ENCODE measurements around the gene SLC15A3.

Gene SLC15A3

DNA sequence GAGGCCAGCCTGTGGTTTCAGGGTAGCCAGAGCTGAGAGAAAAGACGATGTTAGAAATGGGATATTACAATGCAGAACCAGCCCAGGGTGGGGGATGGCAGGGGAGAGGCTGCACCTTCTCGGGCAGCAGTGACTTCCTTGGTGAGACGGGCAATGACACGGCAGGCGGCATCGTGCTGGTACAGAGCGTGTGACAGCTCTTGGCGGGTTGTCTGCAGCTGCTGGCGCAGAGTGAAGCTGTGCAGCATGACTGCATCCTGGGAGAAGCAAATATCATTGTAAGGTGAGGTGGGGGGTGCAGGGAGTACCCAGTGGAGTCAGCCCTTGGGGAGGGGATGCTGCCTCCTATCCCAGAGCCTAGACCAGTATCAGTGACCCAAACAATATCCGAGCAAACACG, 49.4 kb downstream of the SLC15A3 start:
- Histone ChIP-seq H3K27ac (ENCODE audit: low read depth, low read length) (no peak overlapping the region), H3K4me3 (ENCODE audit: low read depth in 1 of 5, low read length in 5 of 5) (no peak overlapping the region), H3K9ac (ENCODE audit: low read length in 5 of 5) (no peak overlapping the region), H3K4me1 (ENCODE audit: control insufficient read depth in 5 of 5, insufficient read depth in 5 of 5, low read length in 5 of 5) (peaks cover 16 to 27% (median 24%) of the 10 kb centered on the region in 5 donors), H3K27me3 (ENCODE audit: control insufficient read depth in 5 of 5, insufficient read depth in 4 of 5, low read length in 5 of 5) (peaks cover 0 to 4% (median 0%) of the 10 kb centered on the region in 5 donors), H3K36me3 (ENCODE audit: control insufficient read depth in 5 of 5, insufficient read depth in 5 of 5, low read length in 5 of 5) (peaks cover 15 to 58% (median 54%) of the 10 kb centered on the region in 5 donors), H3K9me3 (ENCODE audit: control insufficient read depth in 5 of 5, low read length in 5 of 5) (no peaks in the 10 kb centered on the region)

DNA sequence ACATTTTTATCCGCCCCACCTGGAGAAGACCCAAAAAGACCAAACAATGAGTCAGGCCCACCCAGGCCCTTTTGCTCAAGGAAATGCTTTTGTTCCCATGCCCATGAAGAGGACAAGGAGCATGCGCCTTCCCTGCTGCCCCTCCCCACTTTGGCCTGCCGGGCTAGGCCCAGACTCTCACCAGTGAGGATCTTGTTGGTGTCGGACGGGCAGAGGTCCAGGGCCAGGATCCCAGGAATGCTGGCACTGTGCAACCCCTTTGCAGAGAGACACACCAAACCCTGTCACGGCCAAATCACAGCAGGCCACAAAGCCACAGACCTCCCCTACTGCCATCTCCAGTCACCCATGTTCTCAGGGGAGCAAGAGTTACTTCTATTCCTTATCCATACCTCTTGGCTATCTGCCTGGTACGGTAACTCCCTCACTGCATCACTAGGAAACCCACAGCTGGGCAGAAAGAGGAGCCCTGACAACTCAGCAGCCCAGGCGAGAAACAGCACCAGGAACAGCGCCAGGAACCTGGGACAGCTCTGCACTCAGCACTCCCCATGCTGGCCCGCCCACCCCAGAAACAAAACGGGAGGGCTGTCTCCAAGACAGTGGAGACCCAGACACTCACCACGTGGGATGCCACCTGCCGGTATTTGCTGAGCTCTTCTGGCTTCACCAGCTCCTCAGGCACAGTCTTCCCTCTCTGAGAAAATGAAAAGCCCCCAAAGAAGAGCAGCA, 51.1 kb downstream of the SLC15A3 start:
- H3K27me3 ChIP-seq (ENCODE audit: control insufficient read depth in 5 of 5, insufficient read depth in 4 of 5, low read length in 5 of 5) = no peaks in the 10 kb centered on the region
- no peaks in the 10 kb centered on the region for H3K9me3 ChIP-seq (ENCODE audit: control insufficient read depth in 5 of 5, low read length in 5 of 5)
- no peak overlapping the region for H3K4me3 ChIP-seq (ENCODE audit: low read depth in 1 of 5, low read length in 5 of 5)
- H3K4me1 ChIP-seq (ENCODE audit: control insufficient read depth in 5 of 5, insufficient read depth in 5 of 5, low read length in 5 of 5) = peaks cover 12 to 17% (median 16%) of the 10 kb centered on the region in 5 donors
- H3K27ac ChIP-seq (ENCODE audit: low read depth, low read length) = no peak overlapping the region
- H3K36me3 ChIP-seq (ENCODE audit: control insufficient read depth in 5 of 5, insufficient read depth in 5 of 5, low read length in 5 of 5) = peaks cover 26 to 76% (median 70%) of the 10 kb centered on the region in 5 donors
- H3K9ac ChIP-seq (ENCODE audit: low read length in 5 of 5) = no peak overlapping the region

DNA sequence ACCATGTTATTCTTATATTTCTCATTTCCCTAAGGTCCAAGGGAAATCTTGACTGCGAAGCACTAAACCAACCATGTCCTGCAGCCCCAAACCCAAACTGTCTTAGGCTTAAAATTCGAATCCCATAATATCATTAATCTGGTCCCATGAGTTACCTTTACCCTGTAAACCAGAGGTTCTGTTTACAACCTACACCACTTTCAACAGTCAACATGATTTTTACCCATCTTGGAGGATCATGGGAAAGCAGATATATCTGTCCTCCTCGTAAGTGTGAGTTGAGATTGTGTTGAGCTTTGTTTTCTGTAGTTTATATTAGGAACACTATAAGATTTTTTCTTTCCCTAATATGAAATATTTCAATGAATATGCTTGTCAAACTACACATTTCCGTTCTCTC, 52.0 kb downstream of the SLC15A3 start:
- Histone ChIP-seq H3K9ac (ENCODE audit: low read length in 5 of 5) (no peak overlapping the region), H3K27me3 (ENCODE audit: control insufficient read depth in 5 of 5, insufficient read depth in 4 of 5, low read length in 5 of 5) (no peaks in the 10 kb centered on the region), H3K27ac (ENCODE audit: low read depth, low read length) (no peak overlapping the region), H3K4me3 (ENCODE audit: low read depth in 1 of 5, low read length in 5 of 5) (no peak overlapping the region), H3K9me3 (ENCODE audit: control insufficient read depth in 5 of 5, low read length in 5 of 5) (no peaks in the 10 kb centered on the region), H3K36me3 (ENCODE audit: control insufficient read depth in 5 of 5, insufficient read depth in 5 of 5, low read length in 5 of 5) (peaks cover 29 to 84% (median 77%) of the 10 kb centered on the region in 5 donors), H3K4me1 (ENCODE audit: control insufficient read depth in 5 of 5, insufficient read depth in 5 of 5, low read length in 5 of 5) (peaks cover 4 to 15% (median 12%) of the 10 kb centered on the region in 5 donors)

DNA sequence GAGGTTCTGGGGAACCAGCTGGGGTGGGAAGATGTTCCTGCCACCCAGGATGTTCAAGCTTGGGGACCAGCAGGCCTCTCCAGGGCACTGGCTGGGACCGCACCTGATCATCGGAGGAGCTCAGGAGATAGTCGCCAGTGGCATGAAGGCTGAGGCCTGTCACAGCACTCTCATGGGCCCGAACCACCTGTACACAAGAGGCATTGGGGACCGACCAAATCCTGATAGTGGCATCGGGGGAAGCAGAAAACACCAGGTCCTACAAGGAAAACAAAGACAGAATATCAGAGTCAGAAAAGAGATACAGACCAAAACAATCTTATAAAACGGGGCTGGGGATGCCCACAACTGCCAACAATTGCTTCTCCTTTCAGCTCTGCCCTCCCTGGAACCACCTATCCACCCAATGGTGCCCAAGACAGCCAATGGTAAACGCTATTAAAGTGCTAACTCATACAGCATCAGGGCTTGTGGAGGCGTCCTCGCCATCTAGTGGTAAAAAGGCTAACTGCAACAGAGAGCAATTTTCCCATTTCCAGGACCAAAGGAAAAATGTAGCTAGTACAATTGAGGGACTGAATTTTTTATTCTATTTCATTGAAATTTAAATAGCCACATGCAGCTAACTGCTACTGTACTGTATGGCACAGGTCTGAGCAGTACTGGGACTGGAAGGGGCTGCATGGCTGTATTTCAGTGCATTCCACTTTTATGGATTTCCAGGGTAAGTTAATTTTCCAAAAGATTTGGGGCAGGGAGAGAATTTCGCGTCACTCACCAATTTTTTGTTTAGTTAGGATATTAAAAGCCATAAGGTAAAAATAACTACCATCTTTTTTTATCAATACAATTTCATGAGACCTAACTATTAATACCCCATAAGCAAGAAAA, 52.7 kb downstream of the SLC15A3 start:
- Histone ChIP-seq H3K36me3 (ENCODE audit: control insufficient read depth in 5 of 5, insufficient read depth in 5 of 5, low read length in 5 of 5) (peaks cover 36 to 91% (median 84%) of the 10 kb centered on the region in 5 donors), H3K27ac (ENCODE audit: low read depth, low read length) (no peak overlapping the region), H3K4me1 (ENCODE audit: control insufficient read depth in 5 of 5, insufficient read depth in 5 of 5, low read length in 5 of 5) (peaks cover 0 to 9% (median 6%) of the 10 kb centered on the region in 5 donors), H3K4me3 (ENCODE audit: low read depth in 1 of 5, low read length in 5 of 5) (no peak overlapping the region), H3K9ac (ENCODE audit: low read length in 5 of 5) (no peak overlapping the region), H3K27me3 (ENCODE audit: control insufficient read depth in 5 of 5, insufficient read depth in 4 of 5, low read length in 5 of 5) (no peaks in the 10 kb centered on the region), H3K9me3 (ENCODE audit: control insufficient read depth in 5 of 5, low read length in 5 of 5) (no peaks in the 10 kb centered on the region)

DNA sequence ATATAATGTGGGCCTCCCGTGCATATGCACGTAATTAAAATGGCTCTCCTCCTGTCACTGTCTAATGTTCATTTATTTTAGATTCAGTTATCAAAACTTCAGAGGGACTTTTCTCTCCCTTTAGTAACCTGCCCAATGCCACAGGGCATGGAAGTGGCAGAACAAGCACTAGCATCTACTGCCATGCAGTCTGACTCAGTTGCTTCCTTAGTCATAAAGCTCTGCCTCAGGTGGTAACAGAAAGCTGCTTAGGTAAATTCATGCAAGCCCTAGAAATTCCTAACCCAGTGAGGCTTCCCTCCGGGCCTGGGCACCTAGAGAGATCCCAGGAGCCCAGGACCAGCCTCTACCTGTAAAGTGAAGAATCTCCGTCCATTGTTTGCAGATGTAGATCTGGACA, 54.5 kb downstream of the SLC15A3 start:
- peaks cover 39 to 93% (median 81%) of the 10 kb centered on the region in 5 donors for H3K36me3 ChIP-seq (ENCODE audit: control insufficient read depth in 5 of 5, insufficient read depth in 5 of 5, low read length in 5 of 5)
- peaks cover 0 to 9% (median 6%) of the 10 kb centered on the region in 5 donors for H3K4me1 ChIP-seq (ENCODE audit: control insufficient read depth in 5 of 5, insufficient read depth in 5 of 5, low read length in 5 of 5)

DNA sequence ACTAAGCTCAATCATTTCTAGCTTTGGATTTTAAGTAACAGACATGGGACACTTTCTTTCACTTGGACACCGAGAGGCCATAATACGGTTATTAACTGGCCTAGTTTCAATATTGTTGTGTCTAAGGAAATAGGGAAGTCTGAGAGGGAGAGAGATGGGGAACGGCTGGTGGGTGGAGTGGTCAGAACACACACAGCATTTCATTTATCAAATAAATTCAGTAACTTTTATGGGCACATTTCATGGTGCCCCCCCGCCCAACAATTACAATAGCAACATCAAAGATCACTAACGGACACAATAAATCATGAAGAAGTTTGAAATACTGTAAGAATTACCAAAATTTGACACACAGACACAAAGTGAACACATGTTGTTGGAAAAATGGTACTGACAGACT, 56.3 kb downstream of the SLC15A3 start:
- peaks cover 31 to 83% (median 72%) of the 10 kb centered on the region in 5 donors for H3K36me3 ChIP-seq (ENCODE audit: control insufficient read depth in 5 of 5, insufficient read depth in 5 of 5, low read length in 5 of 5)
- no peak overlapping the region for H3K4me3 ChIP-seq (ENCODE audit: low read depth in 1 of 5, low read length in 5 of 5)
- H3K9ac ChIP-seq (ENCODE audit: low read length in 5 of 5) = peak overlapping the region in 2 of 5 donors; percentile 33 to 34
- H3K4me1 ChIP-seq (ENCODE audit: control insufficient read depth in 5 of 5, insufficient read depth in 5 of 5, low read length in 5 of 5) = peaks cover 0 to 9% (median 7%) of the 10 kb centered on the region in 5 donors
- no peaks in the 10 kb centered on the region for H3K27me3 ChIP-seq (ENCODE audit: control insufficient read depth in 5 of 5, insufficient read depth in 4 of 5, low read length in 5 of 5)
- no peak overlapping the region for H3K27ac ChIP-seq (ENCODE audit: low read depth, low read length)
- no peaks in the 10 kb centered on the region for H3K9me3 ChIP-seq (ENCODE audit: control insufficient read depth in 5 of 5, low read length in 5 of 5)

More for the DNA sequence above, 54.5 kb downstream of the SLC15A3 start:
- Histone ChIP-seq H3K27me3 (ENCODE audit: control insufficient read depth in 5 of 5, insufficient read depth in 4 of 5, low read length in 5 of 5) (no peaks in the 10 kb centered on the region), H3K9me3 (ENCODE audit: control insufficient read depth in 5 of 5, low read length in 5 of 5) (no peaks in the 10 kb centered on the region), H3K27ac (ENCODE audit: low read depth, low read length) (no peak overlapping the region), H3K4me3 (ENCODE audit: low read depth in 1 of 5, low read length in 5 of 5) (no peak overlapping the region), H3K9ac (ENCODE audit: low read length in 5 of 5) (no peak overlapping the region)

DNA sequence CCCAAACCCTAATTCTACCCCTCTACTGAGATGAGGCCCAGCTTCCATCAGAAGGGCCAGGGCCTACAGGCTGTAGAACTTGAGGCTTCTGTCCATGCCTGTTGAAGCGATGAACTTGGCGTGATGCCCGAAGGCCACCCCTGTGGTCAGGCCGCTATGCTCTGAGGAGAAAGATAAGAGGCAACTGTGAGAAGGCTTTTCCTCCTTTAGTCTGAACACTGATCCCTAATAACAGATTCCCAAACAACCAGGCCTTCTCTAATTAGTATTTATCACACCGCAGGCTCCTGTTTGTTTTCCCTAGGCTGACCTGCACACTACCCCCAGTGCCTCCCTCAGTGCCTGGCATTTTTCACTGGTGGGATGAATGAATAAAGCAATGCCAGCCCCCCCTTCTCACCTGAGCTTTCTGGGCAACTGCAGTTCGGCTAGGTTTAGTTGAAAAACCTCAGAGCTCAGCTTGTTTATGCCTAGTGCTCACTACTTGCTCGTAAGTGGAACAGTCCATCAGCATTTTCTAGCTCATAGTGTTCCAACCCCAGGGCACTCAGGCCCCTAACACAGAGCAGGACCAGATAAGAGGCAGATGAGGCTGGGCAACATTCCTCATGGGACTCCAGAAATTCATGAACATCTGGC, 60.8 kb downstream of the SLC15A3 start:
- no peaks in the 10 kb centered on the region for H3K9me3 ChIP-seq (ENCODE audit: control insufficient read depth in 5 of 5, low read length in 5 of 5)
- no peak overlapping the region for H3K27ac ChIP-seq (ENCODE audit: low read depth, low read length)
- H3K27me3 ChIP-seq (ENCODE audit: control insufficient read depth in 5 of 5, insufficient read depth in 4 of 5, low read length in 5 of 5) = no peaks in the 10 kb centered on the region
- no peak overlapping the region for H3K4me3 ChIP-seq (ENCODE audit: low read depth in 1 of 5, low read length in 5 of 5)
- no peak overlapping the region for H3K9ac ChIP-seq (ENCODE audit: low read length in 5 of 5)
- H3K4me1 ChIP-seq (ENCODE audit: control insufficient read depth in 5 of 5, insufficient read depth in 5 of 5, low read length in 5 of 5) = peaks cover 0 to 16% (median 9%) of the 10 kb centered on the region in 5 donors
- peaks cover 13 to 55% (median 41%) of the 10 kb centered on the region in 5 donors for H3K36me3 ChIP-seq (ENCODE audit: control insufficient read depth in 5 of 5, insufficient read depth in 5 of 5, low read length in 5 of 5)

DNA sequence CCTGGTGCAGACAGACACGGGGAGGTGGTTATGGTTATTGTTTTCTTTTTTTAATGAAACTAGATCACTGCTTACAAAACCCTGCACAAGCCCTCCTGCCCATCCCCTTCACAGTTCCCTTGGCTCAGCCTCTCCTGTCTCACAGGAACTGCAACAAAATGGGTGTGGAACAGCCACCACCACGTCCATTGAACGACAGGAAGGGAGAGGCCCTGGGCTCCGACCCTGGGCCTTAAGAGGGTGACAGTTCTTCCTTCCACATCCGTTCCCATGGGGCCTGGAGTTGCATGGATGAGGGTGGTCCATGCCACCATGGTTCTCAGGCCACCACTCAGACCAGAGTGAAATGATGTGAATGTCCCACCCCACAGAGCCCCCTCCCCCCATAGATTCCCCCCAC, 61.3 kb downstream of the SLC15A3 start:
- H3K27me3 ChIP-seq (ENCODE audit: control insufficient read depth in 5 of 5, insufficient read depth in 4 of 5, low read length in 5 of 5) = no peaks in the 10 kb centered on the region
- peaks cover 0 to 14% (median 6%) of the 10 kb centered on the region in 5 donors for H3K4me1 ChIP-seq (ENCODE audit: control insufficient read depth in 5 of 5, insufficient read depth in 5 of 5, low read length in 5 of 5)
- no peak overlapping the region for H3K4me3 ChIP-seq (ENCODE audit: low read depth in 1 of 5, low read length in 5 of 5)
- no peak overlapping the region for H3K27ac ChIP-seq (ENCODE audit: low read depth, low read length)
- peaks cover 13 to 49% (median 36%) of the 10 kb centered on the region in 5 donors for H3K36me3 ChIP-seq (ENCODE audit: control insufficient read depth in 5 of 5, insufficient read depth in 5 of 5, low read length in 5 of 5)
- H3K9ac ChIP-seq (ENCODE audit: low read length in 5 of 5) = no peak overlapping the region
- H3K9me3 ChIP-seq (ENCODE audit: control insufficient read depth in 5 of 5, low read length in 5 of 5) = no peaks in the 10 kb centered on the region

DNA sequence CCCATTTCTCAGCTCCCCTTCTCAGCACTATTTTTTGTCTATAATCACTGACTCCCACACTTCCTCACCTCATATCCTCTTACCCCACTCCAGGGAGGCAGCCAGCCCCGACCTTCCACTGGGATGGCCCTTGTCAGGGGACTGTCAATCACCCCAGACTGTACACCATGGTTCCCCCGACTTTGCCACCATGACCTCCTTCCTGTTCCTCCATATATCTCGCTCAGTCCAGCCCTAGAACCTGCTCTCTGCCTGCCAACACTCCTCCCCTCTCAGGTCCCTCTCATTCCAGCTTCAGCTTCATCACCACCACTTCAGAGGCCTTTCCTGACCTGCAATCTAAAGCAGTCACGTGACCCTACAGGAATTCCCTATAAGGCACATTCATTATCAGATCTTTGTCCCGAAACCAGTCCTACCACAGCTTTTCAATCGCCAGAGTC, 62.1 kb downstream of the SLC15A3 start:
- Histone ChIP-seq H3K4me1 (ENCODE audit: control insufficient read depth in 5 of 5, insufficient read depth in 5 of 5, low read length in 5 of 5) (peaks cover 0 to 11% (median 0%) of the 10 kb centered on the region in 5 donors), H3K36me3 (ENCODE audit: control insufficient read depth in 5 of 5, insufficient read depth in 5 of 5, low read length in 5 of 5) (peaks cover 9 to 42% (median 30%) of the 10 kb centered on the region in 5 donors), H3K9me3 (ENCODE audit: control insufficient read depth in 5 of 5, low read length in 5 of 5) (no peaks in the 10 kb centered on the region)

More for the DNA sequence above, 62.1 kb downstream of the SLC15A3 start:
- no peak overlapping the region for H3K9ac ChIP-seq (ENCODE audit: low read length in 5 of 5)
- H3K27ac ChIP-seq (ENCODE audit: low read depth, low read length) = no peak overlapping the region
- no peaks in the 10 kb centered on the region for H3K27me3 ChIP-seq (ENCODE audit: control insufficient read depth in 5 of 5, insufficient read depth in 4 of 5, low read length in 5 of 5)
- no peak overlapping the region for H3K4me3 ChIP-seq (ENCODE audit: low read depth in 1 of 5, low read length in 5 of 5)

All from subcutaneous abdominal adipose tissue (tissue), 5 donors.